CD14-positive monocyte (primary cell): Measurements from ENCODE around the gene CCT4. TPM values are rescaled to one million over a fixed set of nuclear protein-coding genes. Genes with fewer than 3 reads are reported as not detected.
"Not testable (repeated sequence)": the region's sequence is repeated elsewhere in the genome, so short reads cannot be mapped to it uniquely, and the experiment has no call there.

Source experiments
- DNase-seq, 3 donors: peaks; one replicate each; pipeline ENCODE4 v3.0.0-alpha.2; 2011 to 2022
- H2AFZ ChIP-seq: 2 replicates; pipeline ENCODE4 v1.6.0; 2012; ENCODE audit warnings: mild to moderate bottlenecking, low read depth, low read length, inconsistent platforms; ENCODE audit not compliant: insufficient read depth, poor library complexity, severe bottlenecking
- H3K27ac ChIP-seq, 2 donors: 1 replicate in 1 of 2; 2 replicates in 1 of 2; pipeline ENCODE4 v1.5.1; 2012 to 2013; ENCODE audit warnings: low read length in 2 of 2, control low read depth in 1 of 2, inconsistent platforms in 1 of 2, low read depth in 1 of 2, mild to moderate bottlenecking in 1 of 2
- H3K27me3 ChIP-seq, 2 donors: one replicate each; pipeline versions ENCODE4 v1.6.0 to v1.6.1; 2011 to 2013; ENCODE audit warnings: low read length in 2 of 2; ENCODE audit not compliant: control insufficient read depth in 2 of 2, insufficient read depth in 2 of 2
- H3K36me3 ChIP-seq, 2 donors: replicated peaks in 1 of 2; 1 replicate in 1 of 2; 2 replicates in 1 of 2; pipeline versions ENCODE4 v1.5.1 to v1.6.1; 2012 to 2013; ENCODE audit warnings: low read length in 2 of 2, control low read depth in 1 of 2, inconsistent platforms in 1 of 2, mild to moderate bottlenecking in 1 of 2; ENCODE audit not compliant: insufficient read depth in 2 of 2, control insufficient read depth in 1 of 2
- H3K4me1 ChIP-seq, 2 donors: 1 replicate in 1 of 2; 2 replicates in 1 of 2; pipeline versions ENCODE4 v1.5.1 to v1.6.1; 2012 to 2013; ENCODE audit warnings: low read length in 2 of 2, control low read depth in 1 of 2, inconsistent platforms in 1 of 2, mild to moderate bottlenecking in 1 of 2, moderate library complexity in 1 of 2; ENCODE audit not compliant: insufficient read depth in 2 of 2, control insufficient read depth in 1 of 2
- H3K4me2 ChIP-seq: replicated peaks from 2 replicates; pipeline ENCODE3; 2012; ENCODE audit warnings: low read length, moderate library complexity, mild to moderate bottlenecking; ENCODE audit not compliant: poor library complexity, severe bottlenecking; ENCODE audit errors: extremely low read depth
- H3K4me3 ChIP-seq, 3 experiments: fragments of 200-600 bp in 1 of 3; sonication (generic) in 1 of 3; replicated peaks in 1 of 3; 1 replicate in 2 of 3; 2 replicates in 1 of 3; pipeline ENCODE4 v1.5.1; 2011 to 2013; ENCODE audit warnings: low read length in 3 of 3, mild to moderate bottlenecking in 3 of 3, control low read depth in 2 of 3, low read depth in 2 of 3, inconsistent platforms in 1 of 3, moderate library complexity in 1 of 3
- H3K79me2 ChIP-seq: 2 replicates; pipeline ENCODE4 v1.6.0; 2012; ENCODE audit warnings: mild to moderate bottlenecking, control low read depth, inconsistent platforms, low read length, moderate library complexity; ENCODE audit not compliant: insufficient read depth
- H3K9ac ChIP-seq: 2 replicates; pipeline ENCODE4 v1.6.0; 2017; ENCODE audit warnings: low read length, mild to moderate bottlenecking; ENCODE audit not compliant: insufficient read depth, poor library complexity, severe bottlenecking
- H3K9me3 ChIP-seq, 2 donors: replicated peaks in 1 of 2; 1 replicate in 1 of 2; 2 replicates in 1 of 2; pipeline versions ENCODE4 v1.5.1 to v1.6.1; 2012 to 2013; ENCODE audit warnings: low read length in 2 of 2, control low read depth in 1 of 2; ENCODE audit not compliant: control insufficient read depth in 1 of 2, insufficient read depth in 1 of 2
- H4K20me1 ChIP-seq: 2 replicates; pipeline ENCODE4 v1.6.0; 2012; ENCODE audit warnings: mild to moderate bottlenecking, low read length, control low read depth, moderate library complexity; ENCODE audit not compliant: insufficient read depth
- H3K27ac Mint-ChIP-seq, 7 donors: one replicate each; pipeline ENCODE4 v1.8.0; 2020; ENCODE audit warnings: mild to moderate bottlenecking in 7 of 7, mixed read lengths in 7 of 7, moderate library complexity in 6 of 7, inconsistent platforms in 2 of 7
- H3K27me3 Mint-ChIP-seq, 3 donors: one replicate each; pipeline ENCODE4 v1.8.0; 2021 to 2022; ENCODE audit warnings: low read depth in 3 of 3, mild to moderate bottlenecking in 3 of 3, mixed read lengths in 3 of 3, moderate library complexity in 3 of 3, inconsistent platforms in 1 of 3
- H3K36me3 Mint-ChIP-seq, 2 donors: one replicate each; pipeline ENCODE4 v1.8.0; 2020; ENCODE audit warnings: mixed read lengths in 2 of 2, inconsistent platforms in 1 of 2, mild to moderate bottlenecking in 1 of 2
- H3K4me1 Mint-ChIP-seq: one replicate; pipeline ENCODE4 v1.8.0; 2020; ENCODE audit warnings: mild to moderate bottlenecking, mixed read lengths
- H3K4me3 Mint-ChIP-seq, 2 donors: one replicate each; pipeline ENCODE4 v1.8.0; 2020; ENCODE audit warnings: mild to moderate bottlenecking in 2 of 2, mixed read lengths in 2 of 2, moderate library complexity in 1 of 2
- H3K9me3 Mint-ChIP-seq, 7 donors: one replicate each; pipeline ENCODE4 v1.8.0; 2020 to 2022; ENCODE audit warnings: mixed read lengths in 7 of 7, mild to moderate bottlenecking in 6 of 7, moderate library complexity in 6 of 7, inconsistent platforms in 2 of 7
- CTCF ChIP-seq: fragments of 200-600 bp; IDR thresholded peaks from one replicate; pipeline ENCODE4 v1.8.0; 2022; ENCODE audit warnings: antibody characterized with exemption, mild to moderate bottlenecking
- WGBS: methylation state at CpG from one replicate; pipeline ENCODE4 v1.1.5; 2013; ENCODE audit warnings: missing lambda C conversion rate; ENCODE audit not compliant: insufficient coverage; 5-methylcytosine and 5-hydroxymethylcytosine counted together
- intact Hi-C, 2 donors: fragments of 100-400 bp; cut with micrococcal nuclease; formaldehyde crosslinking; loops; one replicate each; pipeline versions ENCODE4 v1.15.0 to v1.15.1; 2023
- polyA plus RNA-seq, 3 donors: library from polyadenylated mRNA; depleted of rRNA in 1 of 3; unstranded in 2 of 3; stranded (reverse) in 1 of 3; fragments of 300-500 nt in 2 of 3; fragments of >200 nt in 1 of 3; fragmentation: Illumina TruSeq in 2 of 3; gene quantifications; 1 replicate in 2 of 3; 2 replicates in 1 of 3; pipeline ENCODE4 v1.2.3, GENCODE V29; 2012 to 2021

CCT4 gene
- polyA plus RNA-seq, 3 donors = 26.1 to 78.1 (median 73.1) TPM

- H3K9me3 ChIP-seq = no peaks in the 10 kb centered on the region
- no peaks in the 10 kb centered on the region for H4K20me1 ChIP-seq
- H3K4me3 Mint-ChIP-seq = no peak overlapping the region
- H3K4me1 Mint-ChIP-seq = peaks cover 4% of the 10 kb centered on the region
- H3K36me3 ChIP-seq = peaks cover 6 to 19% of the 10 kb centered on the region in 2 donors
- no peak overlapping the region for H3K9ac ChIP-seq
- H3K27me3 Mint-ChIP-seq = peaks cover 0 to 1% (median 0%) of the 10 kb centered on the region in 3 donors
- H3K9me3 Mint-ChIP-seq = peaks cover 0 to 4% (median 0%) of the 10 kb centered on the region in 7 donors
- H3K79me2 ChIP-seq = no peaks in the 10 kb centered on the region
- H2AFZ ChIP-seq = no peak overlapping the region
- H3K27ac Mint-ChIP-seq = no peak overlapping the region
- H3K36me3 Mint-ChIP-seq = peaks cover 14 to 25% of the 10 kb centered on the region in 2 donors
- H3K4me1 ChIP-seq = no peaks in the 10 kb centered on the region
- no peak overlapping the region for H3K4me2 ChIP-seq
- intact Hi-C loops = no loop called here
- H3K4me3 ChIP-seq = no peak overlapping the region
- H3K27ac ChIP-seq = no peak overlapping the region
- DNase-seq = no peak
- no peak for TF ChIP-seq CTCF
- no peaks in the 10 kb centered on the region for H3K27me3 ChIP-seq
Observed at GRCh38 chr2:61922714-61923113, 34.3 kb upstream of the CCT4 start.

GRCh38 chr2:61920548-61920947 is 32.1 kb upstream of the CCT4 start:
- Mint-ChIP-seq H3K27me3 (peaks cover 0 to 1% (median 0%) of the 10 kb centered on the region in 3 donors), H3K4me3 (no peak overlapping the region), H3K4me1 (no peaks in the 10 kb centered on the region), H3K27ac (no peak overlapping the region), H3K36me3 (peaks cover 14 to 21% of the 10 kb centered on the region in 2 donors), H3K9me3 (no peaks in the 10 kb centered on the region)
- Histone ChIP-seq H3K4me1 (no peaks in the 10 kb centered on the region), H3K27ac (no peak overlapping the region), H3K4me3 (no peak overlapping the region), H3K27me3 (no peaks in the 10 kb centered on the region), H3K4me2 (no peak overlapping the region), H3K9me3 (no peaks in the 10 kb centered on the region), H3K79me2 (no peaks in the 10 kb centered on the region), H3K36me3 (peaks cover 6 to 19% of the 10 kb centered on the region in 2 donors), H4K20me1 (no peaks in the 10 kb centered on the region), H3K9ac (no peak overlapping the region), H2AFZ (no peak overlapping the region)
- DNase-seq = no peak
- intact Hi-C loops = no loop called here
- no CpG with 5 or more reads among the region's 1 CpG for WGBS
- no peak for TF ChIP-seq CTCF

- H3K9me3 ChIP-seq, H3K9me3 Mint-ChIP-seq, H3K4me2 ChIP-seq, H3K4me1 ChIP-seq, H3K9ac ChIP-seq, H3K27me3 ChIP-seq, H3K4me1 Mint-ChIP-seq, H4K20me1 ChIP-seq, H2AFZ ChIP-seq, H3K4me3 Mint-ChIP-seq, H3K4me3 ChIP-seq, H3K27ac Mint-ChIP-seq, DNase-seq, H3K36me3 ChIP-seq, H3K27ac ChIP-seq, H3K27me3 Mint-ChIP-seq: not testable (repeated sequence)
- WGBS = 92% methylated on average over 2 of the region's 4 CpGs
- H3K79me2 ChIP-seq = peaks cover 14% of the 10 kb centered on the region
- intact Hi-C loops = loop anchor here in 1 of 2 donors (5.0 kb wide), 1 partner anchor 498 kb away; no protein-coding TSS in a partner anchor
- H3K36me3 Mint-ChIP-seq = peaks cover 0 to 14% of the 10 kb centered on the region in 2 donors
Observed at GRCh38 chr2:61914794-61915193, 26.3 kb upstream of the CCT4 start.
